Activated naive CD4-positive, alpha-beta T cell treated with anti-CD3 and anti-CD28 coated beads, Interleukin-2, amount 50 U/mL, for 24 hours (primary cell): ENCODE results near the gene HNRNPDL.
A peak's percentile ranks its signal among the peaks of the same experiment; 100 is the strongest.

Experiments
- H3K27ac Mint-ChIP-seq: one replicate; pipeline ENCODE4 v1.8.0; 2021; ENCODE audit warnings: mild to moderate bottlenecking, mixed read lengths
- H3K27me3 Mint-ChIP-seq: one replicate; pipeline ENCODE4 v1.8.0; 2021; ENCODE audit warnings: mixed read lengths
- H3K36me3 Mint-ChIP-seq: one replicate; pipeline ENCODE4 v1.8.0; 2021; ENCODE audit warnings: mixed read lengths
- H3K4me1 Mint-ChIP-seq: one replicate; pipeline ENCODE4 v1.8.0; 2021; ENCODE audit warnings: mixed read lengths
- H3K4me3 Mint-ChIP-seq: one replicate; pipeline ENCODE4 v1.8.0; 2021; ENCODE audit warnings: mild to moderate bottlenecking, mixed read lengths
- H3K9me3 Mint-ChIP-seq: one replicate; pipeline ENCODE4 v1.8.0; 2021; ENCODE audit warnings: mixed read lengths

The HNRNPDL gene

GRCh38 chr4:82447886-82448285 lies 17.6 kb upstream of the HNRNPDL start:
- H3K36me3 Mint-ChIP-seq: peaks cover 9% of the 10 kb centered on the region
- peaks cover 22% of the 10 kb centered on the region for H3K4me1 Mint-ChIP-seq
- H3K27me3 Mint-ChIP-seq: no peaks in the 10 kb centered on the region
- H3K9me3 Mint-ChIP-seq: no peaks in the 10 kb centered on the region
- no peak overlapping the region for H3K27ac Mint-ChIP-seq
- no peak overlapping the region for H3K4me3 Mint-ChIP-seq

DNA sequence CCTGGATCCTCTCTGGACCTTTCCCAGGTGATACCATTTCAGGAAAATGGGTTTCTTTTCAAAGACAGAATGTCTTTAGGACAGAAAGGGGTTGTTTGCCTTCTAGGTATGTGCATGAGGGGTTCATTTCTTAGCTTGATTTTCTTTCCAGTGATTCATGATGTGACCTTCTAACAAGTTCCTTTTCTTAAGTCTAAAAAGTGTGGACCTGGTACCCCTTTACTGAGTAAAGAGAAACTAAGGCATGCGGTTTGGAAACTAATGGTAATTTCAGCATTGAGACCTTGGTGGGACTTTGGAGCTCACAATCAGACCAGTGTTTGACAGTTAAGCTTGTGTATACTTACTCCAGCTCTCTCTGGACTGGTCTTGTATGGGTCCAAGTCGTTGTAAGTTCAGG lies 8.8 kb upstream of the HNRNPDL start:
- Mint-ChIP-seq H3K36me3 (peaks cover 27% of the 10 kb centered on the region), H3K27me3 (no peaks in the 10 kb centered on the region), H3K9me3 (no peaks in the 10 kb centered on the region), H3K4me1 (peaks cover 69% of the 10 kb centered on the region), H3K4me3 (peak overlapping the region; percentile 19), H3K27ac (peak overlapping the region; percentile 77)

DNA sequence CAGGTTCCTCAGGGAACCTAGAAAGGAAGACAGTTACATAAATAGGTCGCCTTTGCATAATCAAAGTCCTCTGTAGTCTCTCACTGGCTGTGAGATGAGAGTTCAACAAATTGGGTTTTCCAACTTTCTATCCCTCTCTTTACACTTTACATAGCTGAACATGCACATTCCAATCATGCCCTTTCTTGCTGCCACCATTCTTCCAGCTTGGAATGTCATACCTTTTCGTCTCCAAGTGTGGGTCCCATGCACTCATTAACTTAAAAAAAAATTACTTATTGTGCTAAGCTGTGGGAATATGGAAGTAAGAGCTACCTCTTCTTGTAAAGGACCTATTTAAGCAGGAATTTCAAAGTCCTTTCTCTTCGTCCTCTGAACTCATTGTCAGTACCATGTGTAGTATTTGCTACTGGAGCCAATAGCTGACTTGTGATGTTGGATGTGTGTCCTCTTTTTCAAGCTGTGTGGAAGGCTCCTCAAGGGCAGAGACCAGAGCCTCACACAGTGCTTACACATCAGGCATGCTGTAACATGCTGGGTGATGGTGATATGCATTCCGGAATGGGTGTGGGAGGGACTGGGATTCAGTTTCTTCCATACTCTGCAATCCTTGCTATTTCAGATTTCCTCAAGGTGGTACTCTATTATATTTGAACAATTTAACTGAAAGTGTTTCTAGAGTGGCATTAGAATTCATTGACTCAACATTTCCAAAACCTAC lies 7.2 kb upstream of the HNRNPDL start:
- peak overlapping the region; percentile 88 for H3K27ac Mint-ChIP-seq
- H3K27me3 Mint-ChIP-seq: no peaks in the 10 kb centered on the region
- H3K4me1 Mint-ChIP-seq: peaks cover 83% of the 10 kb centered on the region
- no peaks in the 10 kb centered on the region for H3K9me3 Mint-ChIP-seq
- peaks cover 30% of the 10 kb centered on the region for H3K36me3 Mint-ChIP-seq
- H3K4me3 Mint-ChIP-seq: peak overlapping the region; percentile 70

DNA sequence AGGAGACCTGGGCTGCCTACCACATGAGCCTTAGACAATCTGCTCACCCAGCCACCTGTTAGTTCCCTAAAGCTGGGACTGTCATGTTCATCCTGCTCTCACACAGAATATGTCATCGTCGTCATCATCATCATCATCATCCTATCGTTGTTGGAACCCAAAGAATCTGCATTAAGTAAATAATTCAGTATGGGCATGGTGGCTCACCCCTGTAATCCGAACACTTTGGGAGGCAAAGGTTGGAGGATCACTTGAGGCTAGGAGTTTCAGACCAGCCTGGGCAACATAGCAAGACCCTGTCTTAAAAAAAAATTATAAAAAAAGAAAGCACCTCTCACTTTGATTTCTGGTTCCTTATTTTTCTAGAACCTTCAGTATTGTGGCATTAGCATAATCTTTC lies 6.5 kb upstream of the HNRNPDL start:
- peak overlapping the region; percentile 88 for H3K27ac Mint-ChIP-seq
- no peaks in the 10 kb centered on the region for H3K9me3 Mint-ChIP-seq
- peaks cover 85% of the 10 kb centered on the region for H3K4me1 Mint-ChIP-seq
- no peaks in the 10 kb centered on the region for H3K27me3 Mint-ChIP-seq
- H3K4me3 Mint-ChIP-seq: peak overlapping the region; percentile 70
- peaks cover 30% of the 10 kb centered on the region for H3K36me3 Mint-ChIP-seq

GRCh38 chr4:82436130-82436529 lies 5.9 kb upstream of the HNRNPDL start:
- Mint-ChIP-seq H3K27ac (no peak overlapping the region), H3K4me1 (peaks cover 86% of the 10 kb centered on the region), H3K36me3 (peaks cover 30% of the 10 kb centered on the region), H3K27me3 (no peaks in the 10 kb centered on the region), H3K9me3 (no peaks in the 10 kb centered on the region), H3K4me3 (peak overlapping the region; percentile 36)

DNA sequence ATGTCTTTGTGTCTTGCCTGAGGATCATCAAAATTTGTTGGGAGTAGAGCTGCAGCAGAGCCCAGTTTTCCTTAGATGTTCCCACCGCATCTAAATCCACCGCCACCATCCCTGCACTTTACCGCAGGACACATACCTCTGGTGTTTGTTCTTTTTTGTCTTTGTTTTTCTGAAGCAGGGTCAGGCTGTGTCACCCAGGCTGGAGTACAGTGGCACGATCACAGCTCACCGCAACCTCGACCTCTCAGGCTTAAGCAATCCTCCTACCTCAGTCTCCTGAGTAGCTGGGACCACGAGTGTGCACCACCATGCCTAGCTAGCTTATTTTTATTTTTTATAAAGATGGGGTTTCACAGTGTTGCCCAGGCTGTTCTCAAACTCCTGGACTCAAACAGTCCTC lies 4.7 kb upstream of the HNRNPDL start:
- Mint-ChIP-seq H3K4me1 (peaks cover 74% of the 10 kb centered on the region), H3K9me3 (no peaks in the 10 kb centered on the region), H3K36me3 (peaks cover 28% of the 10 kb centered on the region), H3K27me3 (no peaks in the 10 kb centered on the region), H3K4me3 (peak overlapping the region; percentile 39), H3K27ac (peak overlapping the region; percentile 41)

DNA sequence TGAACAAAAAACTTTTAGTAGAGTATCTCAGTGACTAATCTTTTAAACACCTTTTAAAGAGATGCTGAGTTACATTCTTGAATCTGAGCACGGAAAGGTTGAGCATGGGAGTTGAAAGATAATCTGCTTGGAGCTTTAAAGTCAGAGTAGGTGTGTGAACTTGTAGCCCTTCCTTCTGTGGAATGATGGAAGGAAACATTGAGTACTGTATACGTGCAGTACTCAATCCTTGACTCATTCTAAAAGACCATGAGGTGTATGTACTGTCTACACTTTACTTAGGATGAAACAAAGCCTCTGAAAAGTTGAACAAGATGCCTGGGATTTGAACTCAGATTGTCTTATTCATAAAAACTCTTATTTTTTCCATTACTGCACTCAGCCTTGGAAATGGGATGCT lies 3.5 kb upstream of the HNRNPDL start:
- no peaks in the 10 kb centered on the region for H3K27me3 Mint-ChIP-seq
- H3K4me3 Mint-ChIP-seq: peak overlapping the region; percentile 80
- no peaks in the 10 kb centered on the region for H3K9me3 Mint-ChIP-seq
- H3K27ac Mint-ChIP-seq: peak overlapping the region; percentile 96
- H3K4me1 Mint-ChIP-seq: peaks cover 62% of the 10 kb centered on the region
- H3K36me3 Mint-ChIP-seq: peaks cover 27% of the 10 kb centered on the region

GRCh38 chr4:82432596-82432995 lies 2.3 kb upstream of the HNRNPDL start:
- Mint-ChIP-seq H3K27me3 (no peaks in the 10 kb centered on the region), H3K36me3 (peaks cover 34% of the 10 kb centered on the region), H3K4me3 (peak overlapping the region; percentile 98), H3K27ac (peak overlapping the region; percentile 59), H3K9me3 (no peaks in the 10 kb centered on the region), H3K4me1 (peaks cover 56% of the 10 kb centered on the region)

- H3K27ac Mint-ChIP-seq: no peak overlapping the region
Observed at GRCh38 chr4:82431831-82432230, 1.6 kb upstream of the HNRNPDL start.

GRCh38 chr4:82430964-82431745 lies 893 bp upstream of the HNRNPDL start:
- H3K4me1 Mint-ChIP-seq: peaks cover 56% of the 10 kb centered on the region
- no peaks in the 10 kb centered on the region for H3K9me3 Mint-ChIP-seq
- peaks cover 36% of the 10 kb centered on the region for H3K36me3 Mint-ChIP-seq
- H3K4me3 Mint-ChIP-seq: peak overlapping the region; percentile 98
- H3K27ac Mint-ChIP-seq: peak overlapping the region; percentile 96
- no peaks in the 10 kb centered on the region for H3K27me3 Mint-ChIP-seq

More at GRCh38 chr4:82431831-82432230, 1.6 kb upstream of the HNRNPDL start:
- peaks cover 56% of the 10 kb centered on the region for H3K4me1 Mint-ChIP-seq
- H3K27me3 Mint-ChIP-seq: no peaks in the 10 kb centered on the region
- no peaks in the 10 kb centered on the region for H3K9me3 Mint-ChIP-seq
- H3K36me3 Mint-ChIP-seq: peaks cover 35% of the 10 kb centered on the region
- peak overlapping the region; percentile 98 for H3K4me3 Mint-ChIP-seq

DNA sequence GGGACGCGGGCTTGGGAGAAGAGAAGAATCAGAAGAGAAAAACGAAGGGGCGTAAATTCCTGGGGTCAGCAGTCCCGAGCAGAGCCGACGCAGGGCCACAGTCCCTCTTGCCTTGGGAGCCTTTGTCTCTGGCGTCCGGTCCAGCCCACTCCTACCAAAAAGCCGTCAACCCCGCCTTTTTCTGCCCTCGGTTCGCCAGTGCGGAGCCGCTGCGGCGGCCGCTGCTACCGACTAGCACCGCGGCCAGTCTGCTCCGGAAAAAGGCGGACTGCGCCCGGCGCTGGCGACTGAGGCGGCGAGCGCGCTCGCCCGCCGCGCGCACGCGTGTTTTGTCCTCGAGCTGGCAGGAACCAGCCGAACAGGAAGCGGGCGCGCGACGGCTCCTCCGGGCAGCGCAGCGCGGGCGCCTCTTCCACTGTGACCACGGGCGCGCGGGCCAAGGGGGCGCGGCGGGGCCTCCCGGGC lies 502 bp downstream of the HNRNPDL start:
- Mint-ChIP-seq H3K27me3 (no peaks in the 10 kb centered on the region), H3K27ac (peak overlapping the region; percentile 99), H3K9me3 (no peaks in the 10 kb centered on the region), H3K4me3 (peak overlapping the region; percentile 98), H3K4me1 (peaks cover 62% of the 10 kb centered on the region), H3K36me3 (peaks cover 34% of the 10 kb centered on the region)

- Mint-ChIP-seq H3K27me3 (no peaks in the 10 kb centered on the region), H3K4me1 (peaks cover 65% of the 10 kb centered on the region), H3K4me3 (peak overlapping the region; percentile 98), H3K36me3 (peaks cover 39% of the 10 kb centered on the region), H3K27ac (peak overlapping the region; percentile 99), H3K9me3 (no peaks in the 10 kb centered on the region)
Observed at GRCh38 chr4:82428969-82429727, 1.1 kb downstream of the HNRNPDL start.

GRCh38 chr4:82428526-82428968 lies 1.7 kb downstream of the HNRNPDL start:
- Mint-ChIP-seq H3K27ac (peak overlapping the region; percentile 99), H3K4me3 (peak overlapping the region; percentile 98), H3K9me3 (no peaks in the 10 kb centered on the region), H3K36me3 (peaks cover 40% of the 10 kb centered on the region), H3K4me1 (peaks cover 65% of the 10 kb centered on the region), H3K27me3 (no peaks in the 10 kb centered on the region)

DNA sequence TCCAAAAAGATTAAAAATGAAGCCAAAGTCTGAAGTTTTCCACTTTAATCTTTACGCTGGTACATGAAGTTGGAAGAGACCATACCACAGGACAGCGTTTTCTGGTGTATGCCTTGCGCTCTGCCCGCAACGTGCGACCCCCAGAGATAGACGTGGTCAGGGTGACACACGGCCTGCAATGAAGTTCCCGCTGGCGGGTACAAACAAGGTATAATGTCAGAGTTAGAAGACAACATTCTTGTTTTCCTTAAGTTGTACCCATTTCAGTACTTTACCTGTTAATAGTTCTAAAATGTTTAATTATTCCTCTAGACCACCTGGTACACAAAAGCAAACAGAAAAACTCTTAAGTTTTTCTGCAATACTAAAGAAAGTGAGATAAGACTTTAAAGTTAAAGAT lies 4.8 kb downstream of the HNRNPDL start:
- Mint-ChIP-seq H3K36me3 (peaks cover 50% of the 10 kb centered on the region), H3K4me1 (peaks cover 60% of the 10 kb centered on the region), H3K27ac (peak overlapping the region; percentile 76), H3K4me3 (peak overlapping the region; percentile 98), H3K9me3 (no peaks in the 10 kb centered on the region), H3K27me3 (no peaks in the 10 kb centered on the region)

GRCh38 chr4:82423245-82424054 lies 6.8 kb downstream of the HNRNPDL start:
- Mint-ChIP-seq H3K36me3 (peaks cover 44% of the 10 kb centered on the region), H3K9me3 (no peaks in the 10 kb centered on the region), H3K27me3 (no peaks in the 10 kb centered on the region), H3K27ac (peak overlapping the region; percentile 94), H3K4me1 (peaks cover 60% of the 10 kb centered on the region), H3K4me3 (peak overlapping the region; percentile 65)
